Measurements from ENCODE around the gene CIITA.

The CIITA gene

DNA sequence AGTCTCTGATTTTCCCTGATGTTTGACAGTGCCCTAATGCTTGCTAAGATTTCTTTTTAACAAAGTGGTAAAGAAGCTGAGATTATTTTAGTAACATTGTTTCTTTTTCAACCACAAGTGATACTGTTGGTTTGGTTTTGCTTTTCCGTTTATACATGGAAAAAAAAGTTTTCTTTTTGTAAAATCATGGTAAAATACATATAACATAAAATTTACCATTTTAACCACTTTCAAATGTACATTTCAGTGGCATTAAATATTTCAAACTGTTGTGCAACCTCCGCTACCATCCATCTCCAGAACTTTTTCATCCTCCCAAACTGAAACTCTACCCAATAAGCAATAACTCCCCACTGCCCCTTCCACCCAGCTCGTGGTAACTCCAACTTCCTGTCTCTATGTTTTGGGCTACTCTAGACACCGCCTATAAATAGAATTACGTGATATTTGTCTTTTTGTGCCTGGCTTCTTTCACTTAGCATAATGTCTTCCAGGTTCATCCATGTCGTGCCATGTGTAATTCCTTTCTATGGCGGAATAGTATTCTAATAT, 4.6 kb downstream of the CIITA start:
- DNase-seq, result no peak

DNA sequence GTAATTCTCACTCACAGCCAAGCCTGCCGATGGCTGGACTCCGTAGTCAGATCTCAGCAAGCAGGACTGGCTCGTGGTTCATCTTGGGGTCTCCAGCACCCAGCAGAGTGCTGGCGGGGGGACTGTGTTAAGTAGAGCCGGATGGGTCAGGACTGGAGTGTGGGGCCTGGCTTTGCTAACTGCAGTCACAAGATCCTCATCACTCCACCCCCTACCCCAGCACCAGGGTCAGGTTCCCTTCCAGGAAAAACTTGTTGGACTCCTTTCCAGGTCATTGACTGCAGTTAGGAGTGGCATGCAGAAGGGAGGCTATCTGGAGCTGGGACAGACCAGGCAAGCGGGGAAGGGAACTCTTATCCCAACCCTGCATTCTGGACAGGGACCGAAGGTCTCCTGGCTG, 6.0 kb downstream of the CIITA start:
- DNase-seq, result no peak

DNA sequence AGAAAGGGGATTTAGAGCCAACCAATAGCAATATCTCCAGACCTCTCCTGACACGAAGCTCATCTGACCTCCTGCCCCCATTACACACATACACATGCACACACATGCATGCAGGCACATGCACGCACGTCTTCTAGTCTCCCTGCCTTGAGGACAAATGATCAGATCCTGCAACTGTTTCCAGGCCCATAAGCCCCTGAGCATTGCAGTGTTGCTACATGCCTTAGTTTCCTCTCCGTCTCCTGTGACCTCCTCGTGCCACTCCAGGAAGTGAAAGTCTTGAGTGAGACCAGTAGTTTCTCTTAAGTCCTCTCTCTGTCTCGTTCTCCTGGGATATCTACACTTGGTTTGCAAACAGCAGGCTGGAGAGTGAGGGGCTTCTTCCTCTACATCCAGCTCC, 8.2 kb downstream of the CIITA start:
- DNase-seq, result no peak

DNA sequence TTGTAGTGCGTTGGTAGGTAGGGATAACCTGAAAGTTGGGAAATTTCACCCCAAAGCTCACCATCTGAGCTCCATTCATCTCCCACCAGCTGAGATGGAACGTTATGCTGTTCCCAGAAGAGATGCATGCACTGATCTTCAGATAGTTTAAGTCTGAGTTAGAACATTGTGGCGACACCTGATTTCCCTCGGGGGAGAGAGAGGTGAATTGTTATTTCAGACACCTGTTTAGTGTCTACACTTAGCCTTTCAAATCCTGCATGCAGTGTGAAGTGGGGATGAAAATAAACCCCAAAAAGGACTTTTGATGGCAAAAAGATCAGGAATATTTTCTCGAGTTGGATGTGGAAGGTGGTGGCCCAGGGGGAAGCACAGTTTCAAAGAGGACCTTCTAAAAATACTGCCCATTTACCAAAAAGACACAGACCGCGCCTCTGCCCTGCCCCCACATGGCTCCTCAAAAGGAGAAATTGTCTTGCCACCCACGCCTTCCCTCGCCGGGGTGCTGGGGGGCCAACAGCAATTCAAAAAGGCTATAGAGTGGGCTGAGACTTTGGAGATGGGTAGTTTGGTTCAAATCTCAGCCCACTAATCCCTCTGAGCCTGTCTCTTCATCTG, 11.4 kb downstream of the CIITA start:
- no peak for DNase-seq

DNA sequence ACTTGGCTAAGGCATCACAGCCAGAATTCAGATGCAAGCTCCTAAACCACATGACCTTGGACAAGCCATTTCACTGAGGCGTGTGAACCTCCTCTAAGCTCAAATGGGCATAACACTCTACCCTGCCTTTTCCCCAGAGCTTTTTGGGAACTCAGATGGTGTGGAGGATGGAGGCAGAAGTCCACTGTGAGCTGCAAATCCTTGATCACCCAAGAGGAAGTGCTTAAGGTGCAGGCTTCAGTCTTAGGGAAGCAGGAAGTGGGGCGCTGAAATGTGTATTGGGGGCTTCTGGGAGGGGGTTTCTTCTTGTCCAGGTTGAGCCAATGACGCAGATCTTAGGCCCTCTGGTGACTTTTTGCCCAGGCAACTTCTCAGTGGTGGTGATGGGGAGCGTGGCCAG, 12.9 kb downstream of the CIITA start:
- DNase-seq, result no peak

DNA sequence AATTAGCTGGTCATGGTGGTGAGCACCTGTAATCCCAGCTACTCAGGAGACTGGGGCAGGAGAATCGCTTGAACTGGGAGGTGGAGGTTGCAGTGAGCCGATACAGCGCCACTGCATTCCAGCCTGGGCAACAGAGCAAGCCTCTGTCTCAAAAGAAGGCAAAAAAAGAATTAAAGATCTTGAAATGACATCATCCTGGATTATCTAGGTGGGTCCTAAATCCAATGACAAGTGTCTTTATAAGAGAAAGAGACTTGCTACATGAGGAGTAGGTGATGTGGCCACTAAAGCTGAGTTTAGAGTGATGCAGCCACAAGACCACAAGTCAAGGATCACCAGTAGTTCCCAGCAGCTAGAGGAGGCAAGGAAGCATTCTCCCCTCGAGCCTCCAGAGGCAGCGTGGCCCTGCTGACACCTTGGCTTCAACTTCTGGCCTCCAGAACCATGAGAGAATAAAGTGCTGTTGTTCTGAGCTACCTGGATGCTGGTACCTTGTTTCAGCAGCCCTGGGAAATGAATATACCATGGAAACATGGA, 15.8 kb downstream of the CIITA start:
- no peak for DNase-seq

DNA sequence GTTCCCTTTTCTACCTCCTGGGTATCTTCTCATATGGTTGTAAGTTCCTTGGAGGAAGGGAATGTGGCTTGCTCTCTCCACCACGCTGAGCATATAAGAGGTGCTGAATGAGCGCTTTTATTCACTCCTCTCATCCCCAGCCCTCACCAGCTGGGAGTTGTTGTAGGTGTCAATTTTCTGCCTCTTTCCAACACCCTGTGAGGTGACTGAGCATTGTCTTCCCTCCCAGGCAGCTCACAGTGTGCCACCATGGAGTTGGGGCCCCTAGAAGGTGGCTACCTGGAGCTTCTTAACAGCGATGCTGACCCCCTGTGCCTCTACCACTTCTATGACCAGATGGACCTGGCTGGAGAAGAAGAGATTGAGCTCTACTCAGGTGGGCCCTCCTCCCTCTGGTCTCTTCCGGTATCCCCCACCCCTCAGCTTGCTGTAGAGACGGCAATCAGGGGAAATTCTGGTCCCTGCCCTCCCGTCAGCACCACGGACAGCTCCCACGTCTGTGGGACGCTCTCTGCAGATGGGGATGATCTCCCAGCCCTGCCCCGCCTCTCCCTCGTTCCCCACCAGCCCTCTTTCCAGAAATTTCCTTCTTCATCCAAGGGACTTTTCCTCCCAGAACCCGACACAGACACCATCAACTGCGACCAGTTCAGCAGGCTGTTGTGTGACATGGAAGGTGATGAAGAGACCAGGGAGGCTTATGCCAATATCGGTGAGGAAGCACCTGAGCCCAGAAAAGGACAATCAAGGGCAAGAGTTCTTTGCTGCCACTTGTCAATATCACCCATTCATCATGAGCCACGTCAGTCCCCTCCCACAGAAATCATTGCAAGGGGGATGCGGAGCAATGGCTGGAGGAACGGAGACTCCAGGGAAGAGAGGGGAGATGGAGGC, 18.3 kb downstream of the CIITA start:
- peak; percentile 21 to 24 for DNase-seq

DNA sequence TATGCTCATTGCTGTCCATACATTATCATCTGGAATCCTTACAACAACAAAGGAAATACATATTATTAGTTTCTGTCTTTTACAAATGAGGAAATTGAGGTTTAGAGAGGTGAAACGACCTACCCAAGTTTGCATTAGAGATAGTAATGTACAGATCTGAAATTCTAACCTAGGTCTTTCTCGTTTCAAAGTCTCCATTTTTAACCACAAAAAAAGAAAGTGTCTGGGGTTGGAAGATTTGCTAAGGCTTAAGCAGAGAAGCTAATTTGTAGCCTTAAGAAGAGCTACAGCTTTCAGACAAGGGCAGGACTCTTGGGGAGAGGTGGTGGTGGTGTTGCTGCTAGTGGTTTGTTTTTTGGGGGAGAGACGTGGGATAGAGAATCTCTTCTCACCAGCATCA, 19.2 kb downstream of the CIITA start:
- no peak for DNase-seq

DNA sequence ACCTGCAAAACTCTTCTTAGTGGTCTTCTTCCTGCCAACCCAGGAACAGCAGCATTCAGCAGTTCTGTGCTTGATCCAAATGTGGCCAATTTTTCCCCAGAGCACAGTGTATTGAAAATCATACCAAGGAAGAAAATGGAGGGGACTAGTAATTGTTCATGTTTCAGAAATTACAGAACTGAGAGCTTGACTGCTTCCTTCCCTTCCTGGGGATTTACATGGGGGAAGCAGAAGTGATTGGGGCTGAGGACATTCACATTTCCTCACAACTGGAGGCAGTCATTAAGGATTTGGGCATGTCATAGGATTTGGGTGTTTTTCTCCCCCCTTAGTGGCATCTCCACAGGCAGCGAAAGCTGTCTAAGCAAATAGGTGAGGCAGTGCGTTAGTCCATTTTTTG, 19.7 kb downstream of the CIITA start:
- DNase-seq, result no peak

DNA sequence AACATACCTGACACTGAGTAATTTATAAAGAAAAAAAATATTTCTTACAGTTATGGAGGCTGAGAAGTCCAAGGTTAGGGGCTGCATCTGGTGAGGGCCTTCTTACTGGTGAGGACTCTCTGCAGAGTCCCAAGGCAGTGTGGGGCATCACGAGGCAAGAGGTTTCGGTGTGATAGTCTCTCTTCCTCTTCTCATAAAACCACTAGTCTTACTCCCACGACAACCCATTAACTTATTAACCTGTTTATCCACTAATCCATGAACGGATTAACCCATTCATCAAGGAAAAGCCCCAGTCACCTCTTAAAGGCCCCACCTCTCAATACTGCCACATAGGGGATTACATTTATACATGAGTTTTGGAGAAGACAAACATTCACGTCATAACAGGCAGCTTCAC, 20.1 kb downstream of the CIITA start:
- DNase-seq, result no peak

DNA sequence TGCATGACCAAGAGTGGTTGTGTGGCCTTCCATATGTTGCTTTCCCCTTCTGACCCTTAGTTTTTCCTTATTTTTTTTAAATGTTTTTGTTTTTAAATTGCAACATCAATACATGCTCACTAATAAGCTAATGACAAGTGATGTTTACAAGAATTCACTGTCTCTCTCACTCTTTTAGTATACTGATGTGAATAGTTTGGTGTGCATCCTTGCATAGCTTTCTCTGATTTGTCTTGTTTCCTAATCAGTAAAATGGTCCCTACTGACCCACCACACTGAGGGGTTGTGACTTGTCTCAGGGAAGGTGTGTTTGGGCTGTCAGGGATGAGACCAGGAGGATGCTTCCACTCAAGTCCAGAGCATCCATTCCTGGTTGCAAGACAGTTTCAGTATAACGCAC, 26.0 kb downstream of the CIITA start:
- no peak for DNase-seq

DNA sequence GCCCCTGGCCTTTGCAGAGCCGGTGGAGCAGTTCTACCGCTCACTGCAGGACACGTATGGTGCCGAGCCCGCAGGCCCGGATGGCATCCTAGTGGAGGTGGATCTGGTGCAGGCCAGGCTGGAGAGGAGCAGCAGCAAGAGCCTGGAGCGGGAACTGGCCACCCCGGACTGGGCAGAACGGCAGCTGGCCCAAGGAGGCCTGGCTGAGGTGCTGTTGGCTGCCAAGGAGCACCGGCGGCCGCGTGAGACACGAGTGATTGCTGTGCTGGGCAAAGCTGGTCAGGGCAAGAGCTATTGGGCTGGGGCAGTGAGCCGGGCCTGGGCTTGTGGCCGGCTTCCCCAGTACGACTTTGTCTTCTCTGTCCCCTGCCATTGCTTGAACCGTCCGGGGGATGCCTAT, 29.5 kb downstream of the CIITA start:
- DNase-seq, result no peak

DNA sequence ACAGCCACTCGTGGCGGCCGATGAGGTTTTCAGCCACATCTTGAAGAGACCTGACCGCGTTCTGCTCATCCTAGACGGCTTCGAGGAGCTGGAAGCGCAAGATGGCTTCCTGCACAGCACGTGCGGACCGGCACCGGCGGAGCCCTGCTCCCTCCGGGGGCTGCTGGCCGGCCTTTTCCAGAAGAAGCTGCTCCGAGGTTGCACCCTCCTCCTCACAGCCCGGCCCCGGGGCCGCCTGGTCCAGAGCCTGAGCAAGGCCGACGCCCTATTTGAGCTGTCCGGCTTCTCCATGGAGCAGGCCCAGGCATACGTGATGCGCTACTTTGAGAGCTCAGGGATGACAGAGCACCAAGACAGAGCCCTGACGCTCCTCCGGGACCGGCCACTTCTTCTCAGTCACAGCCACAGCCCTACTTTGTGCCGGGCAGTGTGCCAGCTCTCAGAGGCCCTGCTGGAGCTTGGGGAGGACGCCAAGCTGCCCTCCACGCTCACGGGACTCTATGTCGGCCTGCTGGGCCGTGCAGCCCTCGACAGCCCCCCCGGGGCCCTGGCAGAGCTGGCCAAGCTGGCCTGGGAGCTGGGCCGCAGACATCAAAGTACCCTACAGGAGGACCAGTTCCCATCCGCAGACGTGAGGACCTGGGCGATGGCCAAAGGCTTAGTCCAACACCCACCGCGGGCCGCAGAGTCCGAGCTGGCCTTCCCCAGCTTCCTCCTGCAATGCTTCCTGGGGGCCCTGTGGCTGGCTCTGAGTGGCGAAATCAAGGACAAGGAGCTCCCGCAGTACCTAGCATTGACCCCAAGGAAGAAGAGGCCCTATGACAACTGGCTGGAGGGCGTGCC, 30.1 kb downstream of the CIITA start:
- DNase-seq, result no peak

DNA sequence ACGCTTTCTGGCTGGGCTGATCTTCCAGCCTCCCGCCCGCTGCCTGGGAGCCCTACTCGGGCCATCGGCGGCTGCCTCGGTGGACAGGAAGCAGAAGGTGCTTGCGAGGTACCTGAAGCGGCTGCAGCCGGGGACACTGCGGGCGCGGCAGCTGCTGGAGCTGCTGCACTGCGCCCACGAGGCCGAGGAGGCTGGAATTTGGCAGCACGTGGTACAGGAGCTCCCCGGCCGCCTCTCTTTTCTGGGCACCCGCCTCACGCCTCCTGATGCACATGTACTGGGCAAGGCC, 30.7 kb downstream of the CIITA start:
- no peak for DNase-seq

DNA sequence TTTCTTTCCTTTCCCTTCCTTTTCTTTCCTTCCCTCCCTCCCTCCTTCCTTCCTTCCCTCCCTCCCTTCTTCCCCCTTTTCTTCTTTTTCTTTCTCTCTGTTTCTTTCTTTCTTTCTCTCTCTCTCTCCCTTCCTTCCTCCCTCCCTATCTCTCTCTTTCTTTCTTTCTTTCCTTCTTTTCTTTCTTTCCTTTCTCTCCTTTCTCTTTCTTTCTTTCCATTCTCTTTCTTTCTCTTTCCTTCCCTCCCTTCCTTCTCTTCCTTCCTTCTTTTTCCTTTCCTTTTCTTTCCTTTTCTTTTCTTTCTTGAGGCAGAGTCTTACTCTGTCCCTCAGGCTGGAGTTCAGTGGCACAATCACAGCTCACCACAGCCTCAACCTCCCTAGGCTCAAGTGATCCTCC, 34.3 kb downstream of the CIITA start:
- no peak for DNase-seq

DNA sequence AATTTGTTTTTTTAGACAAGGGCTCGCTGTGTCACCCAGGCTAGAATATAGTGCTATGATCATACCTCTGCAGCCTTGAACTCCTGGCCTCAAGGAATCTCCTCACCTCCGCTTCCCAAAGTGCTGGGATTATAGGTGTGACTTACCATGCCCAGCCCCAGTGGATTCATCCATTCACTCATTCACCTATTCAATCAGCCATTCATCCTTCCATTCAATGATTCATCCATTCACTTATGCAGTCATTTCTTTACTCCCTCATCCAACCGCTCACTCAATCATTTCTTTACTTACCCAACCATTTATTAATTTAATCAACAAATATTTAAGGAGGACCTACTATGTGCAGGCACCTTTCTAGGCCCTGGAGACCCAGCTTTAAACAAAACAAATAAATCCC, 39.5 kb downstream of the CIITA start:
- DNase-seq, result no peak

DNA sequence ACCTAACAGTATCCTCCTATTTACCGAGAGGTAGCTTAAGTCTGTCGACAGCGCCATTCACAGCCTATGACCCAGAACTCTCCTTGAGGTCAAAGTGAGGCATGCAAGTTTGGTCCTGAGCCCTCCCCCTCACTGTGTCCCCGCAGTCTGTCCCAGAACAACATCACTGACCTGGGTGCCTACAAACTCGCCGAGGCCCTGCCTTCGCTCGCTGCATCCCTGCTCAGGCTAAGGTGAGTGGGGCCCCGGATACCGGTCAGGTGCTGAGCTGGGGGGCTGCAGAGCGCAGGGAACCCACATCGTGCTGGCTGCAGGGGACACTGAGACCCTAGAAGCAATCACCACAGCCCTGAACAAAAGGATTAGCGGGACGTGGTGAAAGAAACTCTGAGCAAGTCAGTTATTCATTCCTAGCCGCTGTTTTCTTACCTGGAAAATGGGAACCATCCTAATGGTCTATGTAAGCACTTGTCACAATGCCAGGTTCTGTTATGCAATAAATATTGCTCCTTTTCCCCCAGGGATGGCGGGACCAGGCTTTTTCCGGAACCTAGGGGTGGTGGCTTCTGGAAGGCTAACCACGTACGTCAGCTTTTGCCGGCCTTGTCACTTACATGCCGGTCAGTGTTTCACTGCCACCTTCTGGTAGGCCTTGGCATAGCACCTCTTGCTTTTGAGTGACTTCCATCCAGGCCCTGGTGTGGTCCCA, 41.4 kb downstream of the CIITA start:
- DNase-seq, result peak; percentile 25 to 46

DNA sequence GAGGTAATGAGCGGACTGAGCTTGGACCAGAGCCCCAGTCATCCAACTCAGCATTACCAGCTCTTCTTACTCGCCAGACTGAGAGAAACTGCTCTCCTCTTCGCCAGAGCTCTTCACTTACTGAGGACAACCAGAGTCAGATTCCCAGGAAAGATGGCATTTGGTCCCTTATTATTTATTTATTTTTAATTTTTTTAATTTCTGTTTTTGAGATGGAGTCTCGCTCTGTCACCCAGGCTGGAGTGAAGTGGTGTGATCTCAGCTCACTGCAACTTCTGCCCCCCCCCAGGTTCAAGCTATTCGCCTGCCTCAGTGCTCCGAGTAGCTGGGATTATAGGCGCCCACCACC, 42.0 kb downstream of the CIITA start:
- DNase-seq, result no peak

DNA sequence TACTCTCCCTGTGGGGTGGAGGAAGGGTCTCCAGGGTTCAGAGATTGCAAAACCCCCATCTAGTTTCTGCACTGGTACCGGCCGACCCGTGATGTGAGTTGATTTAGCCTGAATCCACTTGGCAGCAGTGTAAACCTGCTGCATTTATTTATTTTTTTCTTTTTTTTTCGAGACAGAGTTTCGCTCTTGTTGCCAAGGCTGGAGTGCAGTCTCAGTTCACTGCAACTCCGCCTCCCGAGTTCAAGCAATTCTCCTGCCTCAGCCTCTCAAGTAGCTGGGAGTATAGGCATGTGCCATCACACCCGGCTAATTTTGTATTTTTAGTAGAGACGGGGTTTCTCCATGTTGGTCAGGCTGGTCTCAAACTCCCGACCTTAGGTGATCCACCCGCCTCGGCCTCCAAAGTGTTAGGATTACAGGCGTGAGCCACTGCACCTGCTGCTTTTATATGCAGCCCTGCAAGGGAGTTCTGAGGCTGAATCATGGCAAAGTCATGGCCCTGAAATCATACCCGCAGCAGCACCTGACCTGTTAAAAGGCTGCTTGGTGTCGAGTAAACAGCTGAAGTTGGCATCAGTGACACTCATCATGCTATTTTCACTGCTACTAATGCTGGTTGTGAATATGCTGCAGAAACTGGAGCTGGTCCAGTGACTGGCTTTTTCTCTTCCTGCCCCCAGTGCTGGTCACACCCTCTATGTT, 43.9 kb downstream of the CIITA start:
- DNase-seq, result no peak

DNA sequence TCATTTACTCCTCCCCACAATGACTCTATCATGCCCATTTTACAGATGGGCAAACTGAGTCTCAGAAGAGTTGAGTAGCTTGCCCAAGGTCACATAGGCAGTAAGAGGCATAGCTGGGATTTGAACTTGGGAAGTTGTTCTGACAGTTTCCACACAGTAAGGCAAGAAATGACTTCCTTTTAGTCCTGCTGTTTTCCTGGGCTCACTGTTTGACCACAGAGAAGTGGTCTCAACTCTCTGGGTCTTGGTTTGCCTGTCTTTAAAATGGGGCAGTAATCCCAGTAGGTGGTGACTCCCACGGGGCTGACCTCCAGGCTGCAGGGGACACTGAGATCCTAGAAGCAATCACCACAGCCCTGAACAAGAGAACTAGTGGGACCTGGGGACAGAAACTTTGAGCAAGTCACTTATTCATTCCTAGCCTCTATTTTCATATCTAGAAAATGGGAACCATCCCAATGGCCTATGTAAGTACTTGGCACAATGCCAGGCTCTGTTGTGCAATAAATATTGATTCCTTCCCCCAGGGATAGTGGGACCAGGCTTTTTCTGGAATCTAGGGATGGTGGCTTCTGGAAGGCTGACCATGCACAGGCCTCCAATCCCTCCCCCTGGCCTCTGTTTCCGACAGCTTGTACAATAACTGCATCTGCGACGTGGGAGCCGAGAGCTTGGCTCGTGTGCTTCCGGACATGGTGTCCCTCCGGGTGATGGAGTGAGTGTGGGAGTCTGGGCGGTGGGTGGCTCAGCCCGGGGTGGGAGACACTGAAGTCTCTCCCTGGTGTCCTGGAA, 44.7 kb downstream of the CIITA start:
- DNase-seq, result no peak
